Immature natural killer cell (primary cell): ENCODE results near the gene ECT2L. TPM values are rescaled to one million over a fixed set of nuclear protein-coding genes. Genes with fewer than 3 reads are reported as not detected.
A peak's percentile ranks its signal among the peaks of the same experiment; 100 is the strongest.

Experiments
- DNase-seq, 3 donors: peaks; one replicate each; pipeline ENCODE4 v3.0.0; 2022; ENCODE audit warnings: mixed read lengths in 1 of 3
- H3K27ac Mint-ChIP-seq, 6 donors: one replicate each; pipeline ENCODE4 v1.8.0; 2020; ENCODE audit warnings: mixed read lengths in 6 of 6, mild to moderate bottlenecking in 5 of 6, inconsistent platforms in 4 of 6, moderate library complexity in 3 of 6
- H3K27me3 Mint-ChIP-seq, 3 donors: one replicate each; pipeline ENCODE4 v1.8.0; 2020 to 2021; ENCODE audit warnings: low read depth in 3 of 3, mild to moderate bottlenecking in 3 of 3, mixed read lengths in 3 of 3, moderate library complexity in 3 of 3, inconsistent platforms in 1 of 3
- H3K36me3 Mint-ChIP-seq, 3 donors: one replicate each; pipeline ENCODE4 v1.8.0; 2020; ENCODE audit warnings: mixed read lengths in 3 of 3, inconsistent platforms in 2 of 3, mild to moderate bottlenecking in 2 of 3
- H3K4me1 Mint-ChIP-seq, 2 donors: one replicate each; pipeline ENCODE4 v1.8.0; 2020; ENCODE audit warnings: inconsistent platforms in 2 of 2, mild to moderate bottlenecking in 2 of 2, mixed read lengths in 2 of 2, moderate library complexity in 1 of 2
- H3K4me3 Mint-ChIP-seq, 5 donors: one replicate each; pipeline ENCODE4 v1.8.0; 2020; ENCODE audit warnings: mild to moderate bottlenecking in 5 of 5, mixed read lengths in 5 of 5, inconsistent platforms in 3 of 5, moderate library complexity in 3 of 5
- H3K9me3 Mint-ChIP-seq, 6 donors: one replicate each; pipeline ENCODE4 v1.8.0; 2020; ENCODE audit warnings: mild to moderate bottlenecking in 6 of 6, mixed read lengths in 6 of 6, inconsistent platforms in 4 of 6, moderate library complexity in 3 of 6
- polyA plus RNA-seq, 3 donors: library from polyadenylated mRNA; unstranded; fragments of 300-500 nt; fragmentation: Illumina TruSeq; gene quantifications; one replicate each; pipeline ENCODE4 v1.2.3, GENCODE V29; 2021

Gene ECT2L
- polyA plus RNA-seq, 3 donors from 2014 or later, result not detected

DNA sequence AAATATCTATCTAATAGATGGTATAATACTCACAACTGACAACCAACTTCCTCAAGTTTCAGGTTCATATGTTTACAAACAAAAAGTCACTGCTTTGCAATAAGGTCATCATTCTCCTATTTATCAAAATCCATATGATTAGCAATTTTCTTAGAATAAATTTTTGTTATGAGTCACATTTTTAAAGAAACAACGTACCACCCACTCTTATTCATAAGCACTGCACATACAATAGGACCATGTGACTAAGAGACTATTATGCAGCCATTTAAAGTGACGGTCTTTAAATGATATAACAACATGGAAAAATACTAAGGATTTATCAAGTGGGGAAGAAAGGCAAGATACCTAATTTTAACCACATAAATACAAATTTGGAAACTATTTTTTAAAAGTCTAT, 152.1 kb downstream of the ECT2L start:
- no peaks in the 10 kb centered on the region for H3K9me3 Mint-ChIP-seq
- H3K27me3 Mint-ChIP-seq, result peaks cover 3 to 4% (median 4%) of the 10 kb centered on the region in 3 donors
- peaks cover 4% of the 10 kb centered on the region in 3 donors for H3K36me3 Mint-ChIP-seq
- H3K4me1 Mint-ChIP-seq, result peaks cover 47 to 81% of the 10 kb centered on the region in 2 donors
- no peak for DNase-seq
- H3K4me3 Mint-ChIP-seq, result peak overlapping the region in 1 of 5 donors; percentile 5
- H3K27ac Mint-ChIP-seq, result peak overlapping the region; percentile 1 to 20 (median 13)

DNA sequence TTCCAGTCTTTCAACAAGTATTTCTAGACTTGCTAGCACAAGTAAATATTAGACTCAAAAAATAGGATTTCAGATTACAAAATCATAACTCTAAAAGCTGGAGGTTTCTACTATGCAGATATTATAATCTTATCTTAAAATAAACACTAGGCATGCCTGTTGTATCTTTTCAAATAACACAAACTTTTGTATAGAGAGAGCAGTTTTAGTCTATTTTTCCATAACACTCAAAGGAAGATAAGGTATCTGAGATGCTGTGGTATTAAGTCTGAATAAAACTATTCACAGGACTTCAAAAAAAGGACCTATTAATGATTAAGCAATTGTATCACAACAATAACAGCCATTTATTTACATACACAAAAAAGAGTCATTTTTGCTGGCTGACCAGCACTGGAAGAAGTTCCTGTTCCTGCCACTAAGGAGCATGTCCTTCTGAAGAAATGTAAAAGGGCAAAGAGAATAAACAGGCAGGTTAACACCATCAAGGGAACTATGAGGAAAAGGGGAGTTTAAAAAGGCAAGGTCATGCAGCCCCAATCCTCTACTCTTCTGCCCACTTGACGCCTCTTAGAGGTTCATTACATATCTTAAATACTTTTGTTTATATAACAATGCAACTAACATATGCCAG, 152.8 kb downstream of the ECT2L start:
- no peaks in the 10 kb centered on the region for H3K9me3 Mint-ChIP-seq
- H3K4me1 Mint-ChIP-seq, result peaks cover 52 to 81% of the 10 kb centered on the region in 2 donors
- no peak overlapping the region for H3K4me3 Mint-ChIP-seq

DNA sequence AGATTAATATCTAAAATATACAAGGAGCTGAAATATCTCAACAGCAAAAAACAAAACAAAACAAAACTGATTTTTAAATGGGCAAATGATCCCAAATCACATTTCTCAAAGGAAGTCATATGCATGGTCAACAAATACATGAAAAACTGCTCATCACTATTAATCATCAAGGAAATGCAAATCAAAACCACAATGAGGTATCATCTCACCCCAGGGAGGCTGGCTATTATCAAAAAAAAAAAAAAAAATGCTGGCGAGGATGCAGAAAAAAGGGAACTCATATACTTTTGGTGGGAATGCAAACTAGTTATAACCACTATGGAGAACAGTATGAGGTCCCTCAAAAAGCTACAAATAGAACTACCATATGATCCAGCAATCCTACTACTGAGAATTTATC, 157.6 kb downstream of the ECT2L start:
- Mint-ChIP-seq H3K9me3 (no peaks in the 10 kb centered on the region), H3K27me3 (no peaks in the 10 kb centered on the region), H3K36me3 (no peaks in the 10 kb centered on the region), H3K4me1 (peaks cover 62 to 81% of the 10 kb centered on the region in 2 donors), H3K4me3 (peak overlapping the region in 4 of 5 donors; percentile 25 to 48 (median 30)), H3K27ac (no peak overlapping the region)
- no peak for DNase-seq

More for the DNA sequence above, 152.8 kb downstream of the ECT2L start:
- H3K27me3 Mint-ChIP-seq, result peaks cover 3 to 4% (median 4%) of the 10 kb centered on the region in 3 donors
- no peaks in the 10 kb centered on the region for H3K36me3 Mint-ChIP-seq
- H3K27ac Mint-ChIP-seq, result peak overlapping the region in 2 of 6 donors; percentile 18 to 32
- DNase-seq, result no peak

Other genes starting within 250 kb of the ECT2L start
- 10 to 100 TPM; 31.5 to 46.2 (median 31.7) TPM for gene CCDC28A, start 22.3 kb upstream of the ECT2L start, polyA plus RNA-seq
- 10 to 100 TPM; 14.3 to 25.6 (median 18.2) TPM for gene REPS1, start 192.2 kb downstream of the ECT2L start, polyA plus RNA-seq
- gene ABRACL, start 232.7 kb downstream of the ECT2L start, polyA plus RNA-seq, result 100 to 1,000 TPM; 113 to 167 (median 153) TPM